GM19099 (cell line): ENCODE results near the gene NOXRED1.

Experiments used
- POLR2A ChIP-seq: IDR thresholded peaks from 3 replicates; pipeline ENCODE4 v1.6.1; 2011; ENCODE audit warnings: low read depth; ENCODE audit not compliant: insufficient read length; ENCODE audit errors: extremely low read depth

NOXRED1 gene

GRCh38 chr14:77369285-77369684 lies 54.0 kb downstream of the NOXRED1 start:
- no peak for TF ChIP-seq POLR2A

- no peak for TF ChIP-seq POLR2A
Measured at GRCh38 chr14:77364146-77364545, 59.2 kb downstream of the NOXRED1 start.

- no peak for TF ChIP-seq POLR2A
Measured at GRCh38 chr14:77359626-77360025, 63.7 kb downstream of the NOXRED1 start.

- no peak for TF ChIP-seq POLR2A
Measured at GRCh38 chr14:77356899-77357298, 66.4 kb downstream of the NOXRED1 start.

GRCh38 chr14:77355811-77356210 lies 67.5 kb downstream of the NOXRED1 start:
- TF ChIP-seq POLR2A = no peak

GRCh38 chr14:77353469-77354141 lies 69.7 kb downstream of the NOXRED1 start:
- no peak for TF ChIP-seq POLR2A

GRCh38 chr14:77347751-77348150 lies 75.6 kb downstream of the NOXRED1 start:
- no peak for TF ChIP-seq POLR2A

DNA sequence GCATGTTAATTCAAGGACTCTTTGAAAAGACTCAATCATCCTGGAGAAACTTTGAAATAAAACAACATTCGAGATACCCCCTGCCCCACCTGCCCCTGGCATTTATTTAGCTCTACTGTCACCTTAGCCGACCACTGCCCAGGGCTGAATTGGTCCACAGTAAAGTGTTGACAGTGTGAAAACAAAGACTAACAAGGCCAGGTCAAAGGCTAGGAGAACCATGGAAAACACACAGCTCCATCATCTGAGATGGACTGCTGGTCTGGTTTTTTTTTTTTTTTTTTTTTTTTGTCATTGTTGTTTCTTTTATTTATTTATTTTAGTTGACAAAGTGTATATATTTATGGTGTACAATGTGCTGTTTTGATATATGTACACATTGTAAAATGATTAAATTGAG lies 76.8 kb downstream of the NOXRED1 start:
- no peak for TF ChIP-seq POLR2A

- no peak for TF ChIP-seq POLR2A
Measured at GRCh38 chr14:77344377-77344996, 78.8 kb downstream of the NOXRED1 start.
